Esophagus muscularis mucosa (tissue), 3 donors: Measurements from ENCODE around the gene ADCY6.

Experiments
- CTCF ChIP-seq, 3 experiments: fragments of 200-600 bp in 2 of 3; fragments of 450-650 bp in 1 of 3; sonication (generic) in 2 of 3; IDR thresholded peaks; one replicate each; pipeline ENCODE4 v1.5.1; 2017 to 2019; ENCODE audit warnings: antibody characterized with exemption in 3 of 3, mild to moderate bottlenecking in 2 of 3, moderate library complexity in 1 of 3
- POLR2A ChIP-seq: fragments of 450-650 bp; IDR thresholded peaks from one replicate; pipeline ENCODE4 v1.6.1; 2017; ENCODE audit warnings: antibody characterized with exemption, moderate library complexity, mild to moderate bottlenecking, low read depth
- POLR2AphosphoS5 ChIP-seq, 2 donors: sonication (generic); formaldehyde crosslinking; IDR thresholded peaks; one replicate each; pipeline ENCODE4 v1.6.1; 2017; ENCODE audit warnings: antibody characterized with exemption in 2 of 2

- no peak for TF ChIP-seq CTCF (IDR thresholded peaks at IDR 0.05)
- no peak for TF ChIP-seq POLR2AphosphoS5 (IDR thresholded peaks at IDR 0.05)
- no peak for TF ChIP-seq POLR2A
Observed at GRCh38 chr12:48824905-48825304, 36.0 kb upstream of the ADCY6 start.
